C4-2B (cell line): ENCODE results near the gene PHETA1.

Source experiments
- ZFX ChIP-seq: fragments of 450-650 bp; IDR thresholded peaks from 2 replicates; pipeline ENCODE4 v1.6.1; 2017
- TF ChIP-seq, protein P1 (sequence below): fragments of 450-650 bp; conservative IDR thresholded peaks from 2 replicates; pipeline ENCODE4 v1.5.1; 2017; ENCODE audit warnings: mild to moderate bottlenecking

DNA sequence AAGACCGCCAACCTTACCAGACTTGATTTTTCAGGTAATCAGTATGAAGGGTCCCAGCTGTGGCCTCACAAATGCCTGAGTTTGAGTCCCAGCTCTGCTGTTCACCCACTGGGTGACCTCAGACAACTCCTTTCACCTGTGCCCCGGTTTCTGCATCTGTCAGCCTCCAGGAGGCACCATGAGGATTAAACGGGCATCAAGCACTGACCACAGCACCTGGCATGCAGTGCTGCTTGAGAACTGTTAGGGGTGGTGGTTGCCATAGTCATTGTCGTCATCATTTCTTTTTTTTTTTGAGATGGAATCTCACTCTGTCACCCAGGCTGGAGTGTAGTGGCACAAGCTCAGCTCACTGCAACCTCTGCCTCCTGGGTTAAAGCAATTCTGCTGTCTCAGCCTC is 57.9 kb downstream of the PHETA1 start:
- TF ChIP-seq, protein P1, sequence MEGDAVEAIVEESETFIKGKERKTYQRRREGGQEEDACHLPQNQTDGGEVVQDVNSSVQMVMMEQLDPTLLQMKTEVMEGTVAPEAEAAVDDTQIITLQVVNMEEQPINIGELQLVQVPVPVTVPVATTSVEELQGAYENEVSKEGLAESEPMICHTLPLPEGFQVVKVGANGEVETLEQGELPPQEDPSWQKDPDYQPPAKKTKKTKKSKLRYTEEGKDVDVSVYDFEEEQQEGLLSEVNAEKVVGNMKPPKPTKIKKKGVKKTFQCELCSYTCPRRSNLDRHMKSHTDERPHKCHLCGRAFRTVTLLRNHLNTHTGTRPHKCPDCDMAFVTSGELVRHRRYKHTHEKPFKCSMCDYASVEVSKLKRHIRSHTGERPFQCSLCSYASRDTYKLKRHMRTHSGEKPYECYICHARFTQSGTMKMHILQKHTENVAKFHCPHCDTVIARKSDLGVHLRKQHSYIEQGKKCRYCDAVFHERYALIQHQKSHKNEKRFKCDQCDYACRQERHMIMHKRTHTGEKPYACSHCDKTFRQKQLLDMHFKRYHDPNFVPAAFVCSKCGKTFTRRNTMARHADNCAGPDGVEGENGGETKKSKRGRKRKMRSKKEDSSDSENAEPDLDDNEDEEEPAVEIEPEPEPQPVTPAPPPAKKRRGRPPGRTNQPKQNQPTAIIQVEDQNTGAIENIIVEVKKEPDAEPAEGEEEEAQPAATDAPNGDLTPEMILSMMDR, result no peak
- no peak for TF ChIP-seq ZFX
